ENCODE data around the gene NACA2.

The NACA2 gene

GRCh38 chr17:61543786-61544415 lies 47.1 kb downstream of the NACA2 start:
- DNase-seq = no peak

GRCh38 chr17:61542027-61542426 lies 49.0 kb downstream of the NACA2 start:
- no peak for DNase-seq

GRCh38 chr17:61540874-61541273 lies 50.1 kb downstream of the NACA2 start:
- DNase-seq = no peak
